Neutrophil (primary cell): ENCODE results near the gene ATP5MG.

Experiments used
- H3K27ac ChIP-seq: fragments of 200-600 bp; sonication (generic); 2 replicates; pipeline ENCODE4 v1.5.1; 2016; ENCODE audit warnings: mild to moderate bottlenecking, moderate library complexity
- H3K27me3 ChIP-seq: fragments of 200-600 bp; sonication (generic); 2 replicates; pipeline ENCODE4 v1.6.0; 2016; ENCODE audit warnings: mild to moderate bottlenecking
- H3K36me3 ChIP-seq: fragments of 200-600 bp; sonication (generic); 2 replicates; pipeline ENCODE4 v1.5.1; 2017
- H3K4me1 ChIP-seq, 2 experiments: fragments of 200-600 bp in 1 of 2; sonication (generic) in 1 of 2; 1 replicate in 1 of 2; 2 replicates in 1 of 2; pipeline versions ENCODE4 v1.5.1 to v1.6.1; 2013 to 2016; ENCODE audit warnings: low read depth in 1 of 2, low read length in 1 of 2, mild to moderate bottlenecking in 1 of 2, moderate library complexity in 1 of 2; ENCODE audit not compliant: control insufficient read depth in 1 of 2, insufficient read depth in 1 of 2
- H3K4me3 ChIP-seq, 2 experiments: fragments of 200-600 bp in 1 of 2; sonication (generic) in 1 of 2; 1 replicate in 1 of 2; 2 replicates in 1 of 2; pipeline ENCODE4 v1.5.1; 2013 to 2016; ENCODE audit warnings: low read depth in 1 of 2, low read length in 1 of 2, mild to moderate bottlenecking in 1 of 2, moderate library complexity in 1 of 2
- H3K9me3 ChIP-seq: fragments of 200-600 bp; sonication (generic); 2 replicates; pipeline ENCODE4 v1.5.1; 2016
- TF ChIP-seq, protein P1 (sequence below): fragments of 200-600 bp; sonication (generic); IDR thresholded peaks from 2 replicates; pipeline ENCODE4 v1.5.1; 2016; ENCODE audit warnings: antibody characterized with exemption

Gene ATP5MG

DNA sequence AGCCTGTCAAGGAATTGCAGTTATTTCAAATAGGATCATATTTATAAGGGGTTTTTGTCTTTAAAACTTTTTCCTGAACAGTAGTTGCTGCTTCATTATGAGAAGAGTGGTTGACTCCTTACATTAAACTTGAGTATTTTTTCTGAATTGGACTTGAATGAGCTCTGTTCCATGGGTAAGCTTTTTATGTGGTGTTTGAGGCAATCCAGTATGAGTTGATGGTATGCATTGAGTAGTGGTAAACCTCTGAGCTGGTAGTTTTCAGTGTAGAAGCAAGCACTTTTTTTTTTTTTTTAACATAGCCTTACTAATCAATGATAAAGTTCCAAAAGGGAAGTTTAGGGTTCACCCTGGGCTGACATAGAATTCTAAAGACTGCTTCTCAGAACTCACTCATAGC, 38.2 kb downstream of the ATP5MG start:
- TF ChIP-seq, protein P1, sequence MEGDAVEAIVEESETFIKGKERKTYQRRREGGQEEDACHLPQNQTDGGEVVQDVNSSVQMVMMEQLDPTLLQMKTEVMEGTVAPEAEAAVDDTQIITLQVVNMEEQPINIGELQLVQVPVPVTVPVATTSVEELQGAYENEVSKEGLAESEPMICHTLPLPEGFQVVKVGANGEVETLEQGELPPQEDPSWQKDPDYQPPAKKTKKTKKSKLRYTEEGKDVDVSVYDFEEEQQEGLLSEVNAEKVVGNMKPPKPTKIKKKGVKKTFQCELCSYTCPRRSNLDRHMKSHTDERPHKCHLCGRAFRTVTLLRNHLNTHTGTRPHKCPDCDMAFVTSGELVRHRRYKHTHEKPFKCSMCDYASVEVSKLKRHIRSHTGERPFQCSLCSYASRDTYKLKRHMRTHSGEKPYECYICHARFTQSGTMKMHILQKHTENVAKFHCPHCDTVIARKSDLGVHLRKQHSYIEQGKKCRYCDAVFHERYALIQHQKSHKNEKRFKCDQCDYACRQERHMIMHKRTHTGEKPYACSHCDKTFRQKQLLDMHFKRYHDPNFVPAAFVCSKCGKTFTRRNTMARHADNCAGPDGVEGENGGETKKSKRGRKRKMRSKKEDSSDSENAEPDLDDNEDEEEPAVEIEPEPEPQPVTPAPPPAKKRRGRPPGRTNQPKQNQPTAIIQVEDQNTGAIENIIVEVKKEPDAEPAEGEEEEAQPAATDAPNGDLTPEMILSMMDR, result no peak
- no peaks in the 10 kb centered on the region for H3K9me3 ChIP-seq
- H3K36me3 ChIP-seq, result no peaks in the 10 kb centered on the region
- H3K27me3 ChIP-seq, result peaks cover 6% of the 10 kb centered on the region
- no peak overlapping the region for H3K4me3 ChIP-seq
- peaks cover 32 to 38% of the 10 kb centered on the region in 2 experiments for H3K4me1 ChIP-seq
- no peak overlapping the region for H3K27ac ChIP-seq

DNA sequence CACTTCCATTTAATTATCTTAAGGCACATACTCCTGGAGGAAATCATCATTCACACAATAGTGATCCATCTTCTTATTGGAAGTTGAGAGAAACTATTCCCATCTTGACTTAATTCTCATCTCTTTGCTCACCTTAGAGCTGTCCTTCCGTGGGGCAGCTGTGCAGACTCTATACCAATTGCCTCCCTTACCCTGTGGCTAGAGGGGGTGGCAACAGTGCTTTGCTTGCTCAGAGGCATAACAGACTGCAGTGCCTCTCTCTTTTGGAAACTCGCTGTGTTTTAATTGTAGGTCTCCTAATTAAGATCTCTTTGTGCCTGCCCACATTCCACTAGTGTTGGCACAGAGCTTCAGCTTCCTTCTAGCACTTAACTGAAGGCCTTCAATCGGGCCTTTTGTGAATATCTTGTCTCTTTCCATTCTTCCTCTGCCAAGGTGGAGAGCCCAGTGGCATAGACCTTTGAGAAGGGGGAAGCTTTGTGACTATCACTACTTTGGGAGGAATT, 40.4 kb downstream of the ATP5MG start:
- Histone ChIP-seq H3K27me3 (no peaks in the 10 kb centered on the region), H3K36me3 (no peaks in the 10 kb centered on the region), H3K9me3 (no peaks in the 10 kb centered on the region), H3K4me3 (no peak overlapping the region), H3K27ac (no peak overlapping the region), H3K4me1 (peaks cover 21 to 25% of the 10 kb centered on the region in 2 experiments)
- TF ChIP-seq, protein P1, result no peak

DNA sequence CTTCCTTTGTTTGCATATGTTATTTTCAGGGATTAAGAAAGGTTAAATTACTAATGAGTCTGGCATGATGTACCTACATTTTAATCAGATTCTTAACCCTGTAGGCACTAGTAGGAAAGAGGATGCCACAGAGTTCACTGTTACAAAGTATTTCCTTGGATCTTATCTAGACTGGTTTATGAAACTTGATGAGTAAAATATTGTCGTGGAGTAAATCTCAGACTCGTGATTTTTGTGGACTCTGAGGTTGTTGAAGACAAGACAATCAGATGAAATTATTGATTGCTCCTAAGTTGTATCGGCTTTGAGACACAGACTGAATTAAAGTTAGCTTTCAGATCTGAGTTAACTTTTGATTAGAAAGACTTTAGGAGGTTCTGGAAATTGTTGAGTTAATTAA, 40.9 kb downstream of the ATP5MG start:
- H3K27me3 ChIP-seq, result no peaks in the 10 kb centered on the region
- no peaks in the 10 kb centered on the region for H3K9me3 ChIP-seq
- H3K4me3 ChIP-seq, result no peak overlapping the region
- TF ChIP-seq, protein P1, result no peak
- no peaks in the 10 kb centered on the region for H3K36me3 ChIP-seq
- H3K27ac ChIP-seq, result no peak overlapping the region
- H3K4me1 ChIP-seq, result peaks cover 16 to 20% of the 10 kb centered on the region in 2 experiments

DNA sequence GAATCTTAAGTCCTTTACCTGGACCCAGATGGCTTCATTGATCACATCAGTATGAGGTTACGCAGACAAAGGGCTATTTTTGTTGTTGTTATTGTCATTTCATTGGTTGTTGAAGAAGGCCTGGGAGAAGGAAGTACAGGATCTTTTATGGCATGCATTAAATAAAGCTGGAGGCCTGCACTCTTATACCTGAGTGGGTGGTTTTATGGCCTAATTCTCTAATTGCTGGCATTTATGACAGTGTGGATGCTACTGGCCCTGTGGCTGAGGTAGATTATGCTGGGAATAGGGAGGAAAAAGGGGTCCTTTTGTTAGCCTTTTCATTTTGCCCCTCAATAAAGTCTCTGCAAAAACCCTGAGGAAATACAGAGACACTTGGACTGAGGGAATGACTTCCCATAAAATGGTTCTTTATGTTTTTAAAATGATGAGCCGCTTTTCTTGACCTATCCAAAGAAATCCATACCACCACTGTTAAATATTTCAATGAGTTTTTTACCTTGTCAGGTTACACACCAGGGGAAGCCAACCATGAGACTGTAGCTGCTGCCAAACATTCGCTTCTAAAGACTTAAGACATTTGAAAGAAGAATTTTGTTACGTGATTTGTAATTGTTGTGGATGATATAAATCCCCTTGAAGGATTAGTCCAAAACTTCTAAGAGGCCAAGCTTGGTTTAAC, 41.6 kb downstream of the ATP5MG start:
- Histone ChIP-seq H3K9me3 (no peaks in the 10 kb centered on the region), H3K4me3 (no peak overlapping the region), H3K4me1 (peaks cover 9 to 14% of the 10 kb centered on the region in 2 experiments), H3K36me3 (no peaks in the 10 kb centered on the region), H3K27me3 (no peaks in the 10 kb centered on the region), H3K27ac (no peak overlapping the region)
- TF ChIP-seq, protein P1, result no peak

DNA sequence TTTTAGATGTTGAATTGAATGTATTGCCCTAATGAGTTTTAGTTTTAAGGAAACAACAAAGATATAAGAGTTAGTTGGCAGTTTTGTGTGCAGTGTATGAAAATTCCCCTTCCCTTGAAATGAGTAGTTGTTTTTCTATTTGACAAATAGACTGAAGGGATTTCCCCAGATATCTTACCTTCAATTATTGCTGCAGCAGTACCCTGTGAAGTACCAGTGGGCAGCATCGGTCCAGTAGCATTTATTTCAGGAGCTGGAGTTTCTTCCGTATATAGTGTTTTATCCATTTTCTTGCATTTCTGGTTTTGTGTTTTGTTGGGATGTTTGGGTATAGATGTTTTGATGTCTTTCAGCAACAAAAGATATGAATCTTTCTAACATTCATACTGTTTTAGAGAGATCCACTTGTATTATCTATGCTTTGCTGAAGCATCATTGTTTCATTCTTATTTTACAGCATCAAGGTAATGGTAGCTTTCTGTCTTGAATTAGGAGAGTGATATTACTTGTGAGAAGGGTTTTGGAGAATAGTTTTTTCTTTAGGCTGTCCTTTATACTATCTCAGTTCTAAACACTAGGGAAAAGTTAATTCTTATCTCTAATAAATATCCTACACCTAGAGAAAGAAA, 42.3 kb downstream of the ATP5MG start:
- H3K9me3 ChIP-seq, result no peaks in the 10 kb centered on the region
- H3K27ac ChIP-seq, result no peak overlapping the region
- H3K36me3 ChIP-seq, result no peaks in the 10 kb centered on the region
- TF ChIP-seq, protein P1, result no peak
- no peak overlapping the region for H3K4me3 ChIP-seq
- H3K4me1 ChIP-seq, result peaks cover 5 to 11% of the 10 kb centered on the region in 2 experiments
- no peaks in the 10 kb centered on the region for H3K27me3 ChIP-seq
